ENCODE measurements around the gene PRMT9.

The PRMT9 gene

GRCh38 chr4:147617841-147618691 is 65.9 kb downstream of the PRMT9 start:
- no peak for DNase-seq (ENCODE audit: low read depth, low spot score)

DNA sequence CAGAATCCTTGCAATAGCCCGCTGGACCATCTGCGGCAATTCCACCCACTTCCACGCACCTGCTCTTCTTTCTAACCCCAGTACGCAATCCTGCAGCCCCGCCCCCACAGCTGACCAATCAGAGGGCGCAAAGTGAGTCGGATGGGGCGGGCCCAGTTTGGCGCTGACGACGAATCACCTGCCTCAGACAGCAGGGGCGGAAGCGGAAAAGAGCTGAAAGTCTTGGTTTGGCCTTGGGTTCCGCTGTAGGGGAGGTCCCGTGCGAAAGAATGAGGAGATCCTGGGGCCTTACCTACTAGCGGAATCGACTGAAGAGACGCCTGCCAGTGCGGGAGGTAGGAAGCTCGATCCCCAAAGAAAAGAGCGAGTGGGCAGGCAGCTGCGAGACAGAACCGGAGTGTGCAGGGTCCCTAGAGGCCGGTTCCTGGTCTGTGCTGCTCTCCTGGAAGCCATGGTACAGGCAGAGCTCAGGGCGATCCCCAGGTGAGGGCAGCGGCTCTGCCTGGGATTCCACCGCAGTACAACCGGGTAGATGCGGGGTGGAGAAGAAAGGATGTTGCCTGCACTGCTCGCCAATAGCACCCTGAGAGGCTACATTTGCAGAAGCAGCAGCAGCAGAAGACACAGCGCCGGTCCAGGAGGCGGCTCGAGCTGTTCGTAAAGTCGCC is 66.7 kb downstream of the PRMT9 start, which contains the start of gene TMEM184C:
TSS of gene TMEM184C (plus strand) at position 225 of the 668 bp plus-strand sequence. CDS start 560 bp downstream, outside the sequence.
- peak; percentile 99 for DNase-seq (ENCODE audit: low read depth, low spot score)

- no peak for DNase-seq (ENCODE audit: low read depth, low spot score)
Observed at GRCh38 chr4:147616849-147617172, 67.2 kb downstream of the PRMT9 start.

DNA sequence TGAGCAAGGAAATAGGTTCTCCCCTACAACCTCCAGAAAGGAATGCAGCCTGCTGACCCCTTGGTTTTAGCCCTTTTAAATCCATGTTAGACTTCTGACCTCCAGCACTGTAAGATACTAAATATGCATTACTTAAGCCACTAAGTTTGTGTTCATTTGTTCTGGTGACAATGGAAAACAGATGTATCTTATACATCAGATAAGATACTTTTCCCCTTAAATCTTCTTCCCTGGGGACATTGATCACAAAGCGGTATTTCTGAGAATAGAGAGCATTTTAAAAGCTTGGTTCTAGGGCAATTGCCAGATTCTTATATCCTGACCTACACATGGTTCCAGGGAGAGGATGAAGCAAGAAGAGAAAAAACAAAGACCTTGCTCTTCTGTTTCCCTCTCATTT is 73.3 kb downstream of the PRMT9 start:
- DNase-seq (ENCODE audit: low read depth, low spot score), result no peak

GRCh38 chr4:147607471-147607870 is 76.5 kb downstream of the PRMT9 start:
- DNase-seq (ENCODE audit: low read depth, low spot score), result no peak

- DNase-seq (ENCODE audit: low read depth, low spot score), result no peak
Observed at GRCh38 chr4:147605499-147605898, 78.5 kb downstream of the PRMT9 start.

GRCh38 chr4:147599769-147600168 is 84.2 kb downstream of the PRMT9 start:
- no peak for DNase-seq (ENCODE audit: low read depth, low spot score)

DNA sequence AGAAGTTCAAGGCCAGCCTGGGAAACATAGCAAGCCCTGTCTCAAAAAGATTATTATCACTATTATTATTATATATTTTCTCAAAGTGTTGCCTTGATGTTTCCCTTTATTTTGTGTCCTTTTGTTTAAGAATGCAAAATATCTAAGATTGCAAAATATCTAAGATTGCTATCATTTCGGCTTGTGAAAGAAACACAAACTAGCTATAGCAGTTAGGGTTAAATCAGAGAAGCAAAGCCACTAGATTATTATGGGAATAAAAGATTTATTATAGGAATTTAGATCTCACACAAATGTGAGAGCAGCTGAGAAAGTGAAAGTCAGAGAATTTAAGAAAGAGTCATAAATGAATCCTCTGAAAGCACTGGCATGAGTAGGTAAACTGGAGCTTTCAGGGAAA is 84.8 kb downstream of the PRMT9 start:
- DNase-seq (ENCODE audit: low read depth, low spot score), result no peak

DNA sequence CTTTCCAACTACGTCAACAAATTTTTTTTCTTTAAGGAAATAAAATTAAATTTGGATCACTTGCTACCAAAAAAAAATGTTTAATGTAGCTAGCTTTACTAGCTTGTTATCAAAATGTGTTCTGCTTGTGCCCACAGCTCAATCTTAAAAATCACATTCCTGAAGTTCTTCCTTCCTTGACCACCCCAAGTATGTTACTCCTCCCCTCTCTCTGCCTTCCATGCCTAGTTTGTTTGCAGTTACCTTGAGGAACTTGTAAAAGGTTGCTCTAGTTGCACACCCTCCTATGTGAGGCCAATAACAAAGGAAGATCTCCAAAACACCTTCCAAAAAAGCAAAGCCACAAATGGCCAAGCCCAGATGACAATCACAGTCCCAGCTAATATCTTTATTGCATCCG is 86.4 kb downstream of the PRMT9 start:
- no peak for DNase-seq (ENCODE audit: low read depth, low spot score)

DNA sequence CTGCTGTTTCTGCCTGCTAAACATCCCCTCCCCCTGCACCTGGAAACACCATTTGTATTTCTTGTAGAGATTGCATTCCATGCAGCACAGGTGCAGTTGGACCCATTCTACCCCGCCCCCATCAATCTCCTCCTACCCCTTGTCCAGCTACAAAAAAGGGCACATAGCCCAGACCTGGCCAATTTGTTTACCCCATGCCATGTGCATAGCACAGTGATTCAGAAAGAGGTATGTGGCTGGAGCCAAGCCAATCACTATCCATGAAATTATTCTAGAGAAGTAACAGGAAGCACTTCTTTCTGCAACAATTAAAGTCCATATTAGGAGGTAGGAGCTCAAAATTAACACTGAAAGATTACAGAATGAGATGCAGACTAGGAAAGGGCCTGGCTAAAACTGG is 87.0 kb downstream of the PRMT9 start:
- DNase-seq (ENCODE audit: low read depth, low spot score), result no peak

GRCh38 chr4:147596377-147596776 is 87.6 kb downstream of the PRMT9 start:
- DNase-seq (ENCODE audit: low read depth, low spot score), result no peak

DNA sequence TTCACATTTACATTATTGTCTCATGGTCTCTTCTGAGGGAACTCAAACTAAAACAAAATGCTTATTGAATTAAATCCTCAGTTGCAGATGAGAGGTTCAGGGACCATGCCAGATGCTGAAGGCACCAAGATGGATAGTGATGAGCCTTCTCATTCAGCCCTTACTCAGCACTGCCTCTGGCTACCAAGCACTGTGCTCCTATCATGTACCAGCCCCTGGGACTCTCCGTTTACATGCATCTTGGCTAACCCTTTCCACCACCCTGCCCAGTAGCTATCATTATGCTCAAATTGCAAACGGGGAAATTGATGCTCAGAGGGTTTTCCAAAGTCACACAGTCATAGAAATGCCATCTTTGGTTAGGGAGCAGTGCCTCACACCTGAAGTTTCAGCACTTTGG is 89.4 kb downstream of the PRMT9 start:
- no peak for DNase-seq (ENCODE audit: low read depth, low spot score)

DNA sequence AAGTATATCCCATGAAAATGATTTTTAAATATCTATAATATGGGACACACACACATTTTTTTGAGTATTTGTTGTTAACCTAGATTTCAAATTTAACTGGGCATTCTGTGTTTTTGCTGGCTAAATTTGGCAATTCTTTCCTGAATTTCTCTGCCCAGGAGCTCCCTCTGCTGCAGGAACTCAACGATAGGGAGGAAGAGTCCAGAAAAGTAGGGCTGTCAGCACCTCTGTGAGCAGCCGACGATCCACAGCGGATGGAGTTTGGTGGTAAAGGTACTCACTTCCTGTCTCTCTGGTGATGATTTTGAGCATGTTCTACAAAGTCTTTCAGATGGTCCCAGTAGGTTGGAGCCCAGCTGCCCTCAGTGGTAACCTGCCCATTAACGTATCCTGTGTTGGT is 89.9 kb downstream of the PRMT9 start:
- no peak for DNase-seq (ENCODE audit: low read depth, low spot score)

- DNase-seq (ENCODE audit: low read depth, low spot score), result no peak
Observed at GRCh38 chr4:147591106-147591505, 92.9 kb downstream of the PRMT9 start.

DNA sequence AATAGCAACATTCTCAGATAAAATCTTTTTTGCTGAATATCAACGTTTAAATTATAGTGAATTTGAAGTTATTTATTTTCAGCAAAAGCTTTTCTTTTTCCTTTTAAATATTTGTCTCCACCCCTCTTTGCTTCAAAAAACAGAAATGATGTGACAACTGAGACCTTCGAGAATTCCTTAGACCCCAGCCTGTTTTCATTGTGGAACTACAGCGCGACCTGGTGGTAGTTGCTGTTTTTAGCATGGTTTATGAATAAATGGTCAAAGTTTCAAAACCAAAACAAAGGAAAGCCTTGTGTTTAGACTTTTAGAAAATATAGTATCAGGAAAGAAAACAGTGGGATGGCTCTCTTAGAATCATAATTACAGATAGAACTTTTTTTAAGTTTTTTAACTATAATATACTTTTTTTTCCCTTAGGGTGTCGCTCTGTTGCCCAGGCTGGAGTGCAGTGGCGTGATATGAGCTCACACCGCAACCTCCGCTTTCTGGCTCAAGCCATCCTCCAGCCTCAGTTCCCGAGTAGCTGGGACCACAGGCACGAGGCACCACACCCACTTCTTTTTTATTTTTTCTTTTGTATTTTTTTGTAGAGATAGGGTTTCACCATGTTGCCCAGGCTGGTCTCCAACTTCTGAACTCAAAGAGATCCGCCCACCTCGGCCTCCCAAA is 93.6 kb downstream of the PRMT9 start:
- peak; percentile 71 for DNase-seq (ENCODE audit: low read depth, low spot score)

GRCh38 chr4:147589586-147589985 is 94.4 kb downstream of the PRMT9 start:
- DNase-seq (ENCODE audit: low read depth, low spot score), result peak; percentile 31
